HEK293 (cell line): ENCODE measurements around the gene TIGD3.

Source experiments
- MYNN ChIP-seq: fragments of 450-650 bp; formaldehyde crosslinking; IDR thresholded peaks from 2 replicates; pipeline ENCODE4 v1.5.1; 2016; ENCODE audit warnings: missing biosample characterization, missing genetic modification characterization, borderline replicate concordance
- TF ChIP-seq, protein P1 (sequence below): fragments of 450-650 bp; formaldehyde crosslinking; IDR thresholded peaks from 2 replicates; pipeline ENCODE4 v1.5.1; 2016; ENCODE audit warnings: missing biosample characterization, missing genetic modification characterization

DNA sequence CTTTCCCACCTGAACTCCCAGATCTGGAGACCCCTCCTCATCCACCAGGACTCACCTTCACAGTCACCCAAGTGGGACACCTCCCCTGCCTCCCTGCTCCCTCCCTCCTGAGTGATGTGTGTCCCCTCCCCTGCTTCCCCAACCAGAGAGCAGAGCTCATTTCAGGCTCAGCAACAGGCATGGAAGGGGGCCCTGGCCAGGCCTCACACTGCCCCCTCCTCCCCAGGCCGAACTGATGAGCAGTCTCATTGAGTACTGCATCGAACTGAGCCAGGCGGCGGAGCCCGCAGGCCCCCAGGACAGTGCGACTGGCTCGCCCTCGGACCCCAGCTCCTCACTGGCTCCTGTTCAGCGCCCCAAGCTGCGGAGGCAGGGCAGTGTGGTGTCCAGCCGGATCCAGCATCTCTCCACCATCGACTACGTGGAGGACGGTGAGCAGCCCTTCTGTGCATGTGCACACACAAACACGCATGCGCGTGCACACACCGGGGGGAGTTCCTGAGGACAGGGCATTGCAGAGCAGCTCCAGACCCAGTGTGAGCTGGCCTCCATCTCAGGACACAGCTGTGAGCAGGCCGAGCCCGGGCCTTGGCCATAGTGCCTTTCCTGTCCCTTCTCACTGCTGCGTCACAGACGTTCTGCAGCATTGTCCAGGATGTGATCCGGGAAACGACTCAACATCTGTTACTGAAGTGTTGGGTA is 50.2 kb downstream of the TIGD3 start:
- TF ChIP-seq, protein P1, sequence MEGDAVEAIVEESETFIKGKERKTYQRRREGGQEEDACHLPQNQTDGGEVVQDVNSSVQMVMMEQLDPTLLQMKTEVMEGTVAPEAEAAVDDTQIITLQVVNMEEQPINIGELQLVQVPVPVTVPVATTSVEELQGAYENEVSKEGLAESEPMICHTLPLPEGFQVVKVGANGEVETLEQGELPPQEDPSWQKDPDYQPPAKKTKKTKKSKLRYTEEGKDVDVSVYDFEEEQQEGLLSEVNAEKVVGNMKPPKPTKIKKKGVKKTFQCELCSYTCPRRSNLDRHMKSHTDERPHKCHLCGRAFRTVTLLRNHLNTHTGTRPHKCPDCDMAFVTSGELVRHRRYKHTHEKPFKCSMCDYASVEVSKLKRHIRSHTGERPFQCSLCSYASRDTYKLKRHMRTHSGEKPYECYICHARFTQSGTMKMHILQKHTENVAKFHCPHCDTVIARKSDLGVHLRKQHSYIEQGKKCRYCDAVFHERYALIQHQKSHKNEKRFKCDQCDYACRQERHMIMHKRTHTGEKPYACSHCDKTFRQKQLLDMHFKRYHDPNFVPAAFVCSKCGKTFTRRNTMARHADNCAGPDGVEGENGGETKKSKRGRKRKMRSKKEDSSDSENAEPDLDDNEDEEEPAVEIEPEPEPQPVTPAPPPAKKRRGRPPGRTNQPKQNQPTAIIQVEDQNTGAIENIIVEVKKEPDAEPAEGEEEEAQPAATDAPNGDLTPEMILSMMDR (tag by site-specific recombination) = no peak
- no peak for TF ChIP-seq MYNN (tag by site-specific recombination)
